Left colon (tissue), 2 donors: ENCODE measurements around the gene RDH11. TPM values are rescaled to one million over a fixed set of nuclear protein-coding genes. Genes with fewer than 3 reads are reported as not detected.
A peak's percentile ranks its signal among the peaks of the same experiment; 100 is the strongest.
"Not testable (repeated sequence)": the region's sequence is repeated elsewhere in the genome, so short reads cannot be mapped to it uniquely, and the experiment has no call there.

Source experiments
- ATAC-seq: fragments of 200-7000 bp; cut with Tn5 transposase; one replicate; pipeline ENCODE4 v1.9.1; 2020; ENCODE audit warnings: mild to moderate bottlenecking, moderate library complexity
- DNase-seq, 2 donors: peaks; one replicate each; pipeline ENCODE4 v3.0.0-alpha.2; 2020
- intact Hi-C, 2 donors: fragments of 100-400 bp; cut with DNase I in 1 of 2; cut with micrococcal nuclease in 1 of 2; formaldehyde crosslinking; loops; one replicate each; pipeline versions ENCODE4 v1.11.2 to v1.14.0; 2022; cut with DNase I, micrococcal nuclease
- total RNA-seq, 2 donors: library from RNA; stranded (reverse); fragmentation: NEBNext Ultra II Directional; extraction: Animal tissue kit (Norgen Biotek cat#: 25700); gene quantifications; one replicate each; pipeline ENCODE4 v1.2.1, GENCODE V29; 2021
- donor health status: DM: no; HTN: no; CAD: no.
- donor health status: DM: yes; HTN: yes; CAD: no.

RDH11 gene
- total RNA-seq, 2 donors from 2014 or later = 40.6 to 48.1 TPM

- intact Hi-C loops = loop anchor here in 1 of 2 donors (10.0 kb wide), 1 partner anchor 125 kb away; no protein-coding TSS in a partner anchor
- not testable (repeated sequence) for DNase-seq, ATAC-seq
Measured at GRCh38 chr14:67709346-67709745, 13.8 kb upstream of the RDH11 start.

GRCh38 chr14:67705211-67705610 is 9.6 kb upstream of the RDH11 start:
- DNase-seq = no peak
- intact Hi-C loops = loop anchor here in 1 of 2 donors (10.0 kb wide), 1 partner anchor 120 kb away; no protein-coding TSS in a partner anchor
- no peak for ATAC-seq

GRCh38 chr14:67704484-67705089 is 9.0 kb upstream of the RDH11 start:
- no peak for DNase-seq
- peak; percentile 92 for ATAC-seq
- intact Hi-C loops = loop anchor here in 1 of 2 donors (10.0 kb wide), 1 partner anchor 120 kb away; no protein-coding TSS in a partner anchor

- DNase-seq = no peak
- intact Hi-C loops = loop anchor here in 1 of 2 donors (10.0 kb wide), 1 partner anchor 119 kb away; no protein-coding TSS in a partner anchor
- ATAC-seq = no peak
Measured at GRCh38 chr14:67703997-67704396, 8.4 kb upstream of the RDH11 start.

- intact Hi-C loops = loop anchor here in 1 of 2 donors (10.0 kb wide), 1 partner anchor 117 kb away; no protein-coding TSS in a partner anchor
- ATAC-seq, DNase-seq: not testable (repeated sequence)
Measured at GRCh38 chr14:67701492-67701891, 5.9 kb upstream of the RDH11 start, which contains the start of gene RDH12. TSS of gene RDH12 (plus strand) at chr14:67701886. CDS start at chr14:67722643, 20,757 bp downstream.

GRCh38 chr14:67698179-67698578 is 2.6 kb upstream of the RDH11 start:
- DNase-seq (no peak), ATAC-seq (no peak)
- intact Hi-C loops = no loop called here

- intact Hi-C loops = no loop called here
- no peak for ATAC-seq
- DNase-seq = no peak
Measured at GRCh38 chr14:67697006-67697405, 1.4 kb upstream of the RDH11 start.

- intact Hi-C loops = no loop called here
- ATAC-seq (peak; percentile 94), DNase-seq (peak; percentile 84 to 94)
Measured at GRCh38 chr14:67694791-67695393, 672 bp downstream of the RDH11 start.

- ATAC-seq (no peak), DNase-seq (no peak)
- intact Hi-C loops = no loop called here
Measured at GRCh38 chr14:67690011-67690410, 5.6 kb downstream of the RDH11 start.

GRCh38 chr14:67683842-67684241 is 11.7 kb downstream of the RDH11 start:
- intact Hi-C loops = no loop called here
- ATAC-seq (no peak), DNase-seq (no peak)

- ATAC-seq = peak; percentile 60
- intact Hi-C loops = no loop called here
- DNase-seq = no peak
Measured at GRCh38 chr14:67680941-67681340, 14.6 kb downstream of the RDH11 start.

GRCh38 chr14:67680121-67680602 is 15.4 kb downstream of the RDH11 start:
- no peak for ATAC-seq
- intact Hi-C loops = no loop called here
- DNase-seq = no peak

- no peak for DNase-seq
- ATAC-seq = no peak
- intact Hi-C loops = no loop called here
Measured at GRCh38 chr14:67679006-67679405, 16.6 kb downstream of the RDH11 start.

- intact Hi-C loops = no loop called here
- DNase-seq = no peak
- no peak for ATAC-seq
Measured at GRCh38 chr14:67675219-67675582, 20.4 kb downstream of the RDH11 start.

- intact Hi-C loops = no loop called here
- DNase-seq (peak; percentile 73 to 86), ATAC-seq (peak; percentile 91)
Measured at GRCh38 chr14:67674480-67675218, 20.9 kb downstream of the RDH11 start, which contains the start of gene VTI1B. TSS of gene VTI1B (minus strand) at chr14:67674632. CDS start at chr14:67674489, 143 bp downstream.

GRCh38 chr14:67674139-67674479 is 21.5 kb downstream of the RDH11 start:
- DNase-seq (peak; percentile 72 to 82), ATAC-seq (peak; percentile 86)
- intact Hi-C loops = no loop called here

GRCh38 chr14:67673451-67673850 is 22.1 kb downstream of the RDH11 start:
- DNase-seq = no peak
- ATAC-seq = no peak
- intact Hi-C loops = no loop called here

- intact Hi-C loops = no loop called here
- ATAC-seq = no peak
Measured at GRCh38 chr14:67668559-67668958, 27.0 kb downstream of the RDH11 start.

GRCh38 chr14:67666750-67667449 is 28.7 kb downstream of the RDH11 start:
- intact Hi-C loops = loop anchor here in 1 of 2 donors (2.0 kb wide), 1 partner anchor 48 kb away; the partner anchor contains the start of gene ARG2
- DNase-seq = no peak
- peak; percentile 81 for ATAC-seq

More at GRCh38 chr14:67668559-67668958, 27.0 kb downstream of the RDH11 start:
- DNase-seq = no peak
